Stomach (tissue), 4 donors: Measurements from ENCODE around the gene IFNAR1.

Experiments used
- EP300 ChIP-seq: sonication (generic); formaldehyde crosslinking; IDR thresholded peaks from one replicate; pipeline ENCODE4 v1.6.1; 2017; ENCODE audit warnings: antibody characterized with exemption
- POLR2A ChIP-seq, 4 donors: fragments of 450-650 bp; IDR thresholded peaks; one replicate each; pipeline ENCODE4 v1.6.1; 2016; ENCODE audit warnings: antibody characterized with exemption in 4 of 4, control low read depth in 2 of 4, mild to moderate bottlenecking in 1 of 4, moderate library complexity in 1 of 4
- POLR2AphosphoS5 ChIP-seq, 3 donors: sonication (generic); formaldehyde crosslinking; IDR thresholded peaks; one replicate each; pipeline ENCODE4 v1.6.1; 2016; ENCODE audit warnings: antibody characterized with exemption in 3 of 3
- TF ChIP-seq, protein P1 (sequence below), 7 experiments: fragments of 450-650 bp in 4 of 7; fragments of 200-600 bp in 3 of 7; sonication (generic) in 3 of 7; IDR thresholded peaks; one replicate each; pipeline ENCODE4 v1.5.1; 2016 to 2019; ENCODE audit warnings: antibody characterized with exemption in 7 of 7, control low read depth in 2 of 7, mild to moderate bottlenecking in 1 of 7

DNA sequence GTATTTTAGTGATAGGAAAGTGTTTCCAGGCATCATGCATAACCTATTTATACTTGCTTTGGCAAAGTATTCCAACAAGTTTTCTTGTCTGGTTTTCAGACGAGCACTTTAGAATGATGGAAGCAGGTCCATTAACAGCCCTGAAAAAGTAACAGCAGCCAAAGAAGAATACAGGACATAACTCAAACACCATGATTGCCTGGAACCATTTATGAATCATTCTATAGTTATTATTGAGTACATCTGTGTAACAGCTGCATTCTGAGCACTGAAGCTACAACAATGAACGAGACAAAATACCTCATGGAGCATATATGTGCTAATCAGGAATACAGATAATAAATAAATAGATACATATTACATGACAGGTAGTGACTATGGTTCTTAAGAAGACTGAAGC lies 46.0 kb upstream of the IFNAR1 start:
- TF ChIP-seq EP300 (no peak), POLR2AphosphoS5 (IDR thresholded peaks at IDR 0.05) (no peak), POLR2A (IDR thresholded peaks at IDR 0.05) (no peak)
- TF ChIP-seq, protein P1, sequence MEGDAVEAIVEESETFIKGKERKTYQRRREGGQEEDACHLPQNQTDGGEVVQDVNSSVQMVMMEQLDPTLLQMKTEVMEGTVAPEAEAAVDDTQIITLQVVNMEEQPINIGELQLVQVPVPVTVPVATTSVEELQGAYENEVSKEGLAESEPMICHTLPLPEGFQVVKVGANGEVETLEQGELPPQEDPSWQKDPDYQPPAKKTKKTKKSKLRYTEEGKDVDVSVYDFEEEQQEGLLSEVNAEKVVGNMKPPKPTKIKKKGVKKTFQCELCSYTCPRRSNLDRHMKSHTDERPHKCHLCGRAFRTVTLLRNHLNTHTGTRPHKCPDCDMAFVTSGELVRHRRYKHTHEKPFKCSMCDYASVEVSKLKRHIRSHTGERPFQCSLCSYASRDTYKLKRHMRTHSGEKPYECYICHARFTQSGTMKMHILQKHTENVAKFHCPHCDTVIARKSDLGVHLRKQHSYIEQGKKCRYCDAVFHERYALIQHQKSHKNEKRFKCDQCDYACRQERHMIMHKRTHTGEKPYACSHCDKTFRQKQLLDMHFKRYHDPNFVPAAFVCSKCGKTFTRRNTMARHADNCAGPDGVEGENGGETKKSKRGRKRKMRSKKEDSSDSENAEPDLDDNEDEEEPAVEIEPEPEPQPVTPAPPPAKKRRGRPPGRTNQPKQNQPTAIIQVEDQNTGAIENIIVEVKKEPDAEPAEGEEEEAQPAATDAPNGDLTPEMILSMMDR (IDR thresholded peaks at IDR 0.05), result no peak
